SKM-1 (cell line): ENCODE data around the gene CLCN3.
"Not testable (repeated sequence)": the region's sequence is repeated elsewhere in the genome, so short reads cannot be mapped to it uniquely, and the experiment has no call there.

Experiments
- DNase-seq: peaks from one replicate; lab custom pipeline; 2025; ENCODE audit not compliant: unreplicated experiment; lab: John Stamatoyannopoulos, UW

CLCN3 gene

GRCh38 chr4:169619958-169620879, at the start of gene CLCN3:
Gene CLCN3 (plus strand): TSS chr4:169620578. CDS start chr4:169635929, 15,351 bp downstream.
- DNase-seq, result peak; percentile 92

GRCh38 chr4:169571012-169571411, 49.4 kb upstream of the CLCN3 start:
- DNase-seq, result not testable (repeated sequence)

- DNase-seq, result no peak
Measured at GRCh38 chr4:169571435-169571834, 48.9 kb upstream of the CLCN3 start.

GRCh38 chr4:169573889-169574288, 46.5 kb upstream of the CLCN3 start:
- DNase-seq, result no peak

- no peak for DNase-seq
Measured at GRCh38 chr4:169582203-169582602, 38.2 kb upstream of the CLCN3 start.

GRCh38 chr4:169582706-169583105, 37.7 kb upstream of the CLCN3 start:
- DNase-seq, result no peak

GRCh38 chr4:169583563-169583962, 36.8 kb upstream of the CLCN3 start:
- no peak for DNase-seq

GRCh38 chr4:169593050-169593560, 27.3 kb upstream of the CLCN3 start:
- no peak for DNase-seq

GRCh38 chr4:169594560-169595195, 25.7 kb upstream of the CLCN3 start:
- no peak for DNase-seq

GRCh38 chr4:169601016-169601771, 19.2 kb upstream of the CLCN3 start:
- no peak for DNase-seq

- DNase-seq, result no peak
Measured at GRCh38 chr4:169603312-169603711, 17.1 kb upstream of the CLCN3 start.

GRCh38 chr4:169604131-169604900, 16.1 kb upstream of the CLCN3 start:
- DNase-seq, result no peak

GRCh38 chr4:169604903-169605331, 15.5 kb upstream of the CLCN3 start:
- DNase-seq, result no peak

GRCh38 chr4:169611157-169611556, 9.2 kb upstream of the CLCN3 start:
- DNase-seq, result no peak

- DNase-seq, result peak; percentile 77
Measured at GRCh38 chr4:169611991-169612870, 8.1 kb upstream of the CLCN3 start, which contains the start of gene NEK1. Gene NEK1 (minus strand): TSS chr4:169612583. CDS start chr4:169602630, 9,953 bp downstream.

- DNase-seq, result peak; percentile 51
Measured at GRCh38 chr4:169612871-169613859, 7.2 kb upstream of the CLCN3 start.

- DNase-seq, result no peak
Measured at GRCh38 chr4:169615467-169616106, 4.8 kb upstream of the CLCN3 start.

GRCh38 chr4:169616846-169617245, 3.5 kb upstream of the CLCN3 start:
- no peak for DNase-seq
